Activated T-helper 1 cell treated with Interleukin-2 at 50 U/mL for 16 hours (primary cell): ENCODE measurements around the gene CCDC83.
"Not testable (repeated sequence)": the region's sequence is repeated elsewhere in the genome, so short reads cannot be mapped to it uniquely, and the experiment has no call there.

Experiments
- DNase-seq: peaks from one replicate; pipeline ENCODE4 v3.0.0-alpha.2; 2020; ENCODE audit warnings: low read depth

Gene CCDC83

GRCh38 chr11:85941380-85941973, 86.3 kb downstream of the CCDC83 start:
- no peak for DNase-seq

- no peak for DNase-seq
Observed at GRCh38 chr11:85945296-85945695, 90.1 kb downstream of the CCDC83 start.

DNA sequence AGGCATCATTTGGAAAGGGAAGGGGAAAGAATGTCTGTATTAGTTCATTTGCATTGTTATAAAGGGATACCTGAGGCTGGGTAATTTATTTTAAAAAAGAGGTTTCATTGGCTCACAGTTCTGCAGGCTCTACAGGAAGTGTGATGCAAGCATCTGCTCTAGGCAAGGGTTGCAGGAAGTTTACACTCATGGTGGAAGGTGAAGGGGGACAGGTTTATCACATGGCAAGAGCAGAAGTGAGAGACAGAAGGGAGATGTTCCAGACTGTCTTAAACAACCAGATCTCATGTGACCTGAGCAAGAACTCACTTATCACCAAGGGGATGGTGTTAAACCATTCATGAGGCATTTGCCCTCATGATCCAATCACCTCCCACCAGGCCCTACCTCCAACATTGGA, 90.6 kb downstream of the CCDC83 start:
- DNase-seq, result no peak

- no peak for DNase-seq
Observed at GRCh38 chr11:85946221-85946620, 91.0 kb downstream of the CCDC83 start.

DNA sequence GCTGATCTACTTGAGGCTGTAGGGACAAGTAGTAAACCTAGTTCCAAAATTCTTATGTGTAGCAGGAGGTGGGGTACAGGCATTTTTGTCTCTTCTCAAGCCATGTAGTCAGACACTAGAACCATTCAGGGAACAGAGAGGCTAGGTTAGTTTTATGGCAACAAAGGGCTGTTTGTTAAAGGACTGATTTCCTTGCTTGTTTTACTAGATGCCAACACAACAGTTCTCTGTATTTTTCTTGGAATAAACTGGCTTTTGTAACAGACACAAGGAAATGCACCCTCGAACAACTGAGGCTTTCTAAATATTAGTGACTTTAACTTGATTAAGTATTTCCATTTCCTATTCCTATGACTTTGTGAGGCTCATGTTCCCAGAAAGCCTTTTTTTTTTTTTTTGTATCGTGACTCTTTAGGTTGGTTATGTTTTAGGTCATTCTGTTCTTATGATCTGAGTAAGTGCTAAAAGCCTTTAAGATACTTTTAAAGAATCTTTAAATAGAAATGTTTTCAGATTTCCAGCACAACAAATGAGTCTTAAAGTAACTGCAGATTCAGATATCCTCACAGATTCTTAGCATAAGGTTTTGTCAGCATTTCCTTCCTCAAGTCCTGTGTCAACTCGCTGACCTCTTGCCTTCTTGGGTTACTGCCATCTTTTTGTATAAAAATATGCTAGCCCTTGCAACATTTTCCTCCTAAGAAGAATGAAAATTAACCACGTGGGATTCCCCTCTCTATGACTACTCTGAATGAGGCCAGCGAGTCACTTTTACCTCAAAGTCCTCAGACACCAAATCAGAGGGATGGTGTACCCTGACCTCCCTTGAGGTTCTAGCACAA, 92.5 kb downstream of the CCDC83 start:
- no peak for DNase-seq

DNA sequence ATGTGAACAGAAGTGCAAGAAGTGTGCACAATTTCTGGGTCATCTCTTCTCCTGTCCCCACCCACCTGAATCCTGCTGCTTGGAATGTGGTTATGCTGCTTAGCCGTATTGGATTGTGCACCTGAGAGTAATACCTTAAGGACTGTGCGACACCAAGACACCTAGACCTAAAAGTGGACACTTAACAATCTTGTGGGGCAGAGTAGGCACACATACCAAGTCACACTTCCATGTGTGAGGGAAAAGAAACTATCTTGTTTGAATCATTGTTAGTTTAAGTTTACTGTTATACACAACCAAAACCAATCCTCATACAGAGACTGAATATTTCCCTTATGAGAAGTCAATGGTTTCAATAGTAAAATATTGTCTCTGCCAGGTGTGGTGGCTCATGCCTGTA, 93.7 kb downstream of the CCDC83 start:
- DNase-seq, result no peak

GRCh38 chr11:85949798-85950197, 94.6 kb downstream of the CCDC83 start:
- DNase-seq, result no peak

- DNase-seq, result no peak
Observed at GRCh38 chr11:85950317-85951048, 95.3 kb downstream of the CCDC83 start.

GRCh38 chr11:85951049-85951405, 95.8 kb downstream of the CCDC83 start:
- no peak for DNase-seq

GRCh38 chr11:85951428-85952107, 96.4 kb downstream of the CCDC83 start:
- DNase-seq, result no peak

DNA sequence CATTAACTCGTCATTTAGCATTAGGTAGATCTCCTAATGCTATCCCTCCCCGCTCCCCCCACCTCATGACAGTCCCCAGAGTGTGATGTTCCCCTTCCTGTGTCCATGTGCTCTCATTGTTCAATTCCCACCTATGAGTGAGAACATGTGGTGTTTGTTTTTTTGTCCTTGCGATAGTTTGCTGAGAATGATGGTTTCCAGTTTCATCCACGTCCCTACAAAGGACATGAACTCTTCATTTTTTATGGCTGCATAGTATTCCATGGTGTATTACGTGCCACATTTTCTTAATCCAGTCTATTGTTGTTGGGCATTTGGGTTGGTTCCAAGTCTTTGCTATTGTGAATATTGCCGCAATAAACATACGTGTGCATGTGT, 96.9 kb downstream of the CCDC83 start:
- not testable (repeated sequence) for DNase-seq

- DNase-seq, result no peak
Observed at GRCh38 chr11:85953491-85954143, 98.4 kb downstream of the CCDC83 start.

DNA sequence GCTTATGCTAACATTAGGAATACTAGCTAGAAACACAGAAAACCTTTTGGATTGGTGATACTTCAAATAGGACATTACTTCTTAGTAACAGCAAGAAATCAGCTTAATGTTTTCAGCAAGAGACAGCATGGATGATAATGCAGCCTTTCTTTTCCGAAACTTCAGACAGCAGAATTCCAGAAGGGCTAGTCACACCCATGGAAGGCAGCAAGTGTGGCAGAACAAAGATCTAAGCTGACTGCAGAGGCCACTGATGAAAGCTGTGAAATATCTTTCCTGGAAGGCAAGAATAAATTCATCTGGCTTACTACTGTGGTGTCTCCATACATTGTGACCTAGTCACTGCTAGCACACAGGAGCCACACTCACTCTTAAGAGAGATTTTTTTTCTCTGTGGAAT, 100.3 kb downstream of the CCDC83 start:
- no peak for DNase-seq

DNA sequence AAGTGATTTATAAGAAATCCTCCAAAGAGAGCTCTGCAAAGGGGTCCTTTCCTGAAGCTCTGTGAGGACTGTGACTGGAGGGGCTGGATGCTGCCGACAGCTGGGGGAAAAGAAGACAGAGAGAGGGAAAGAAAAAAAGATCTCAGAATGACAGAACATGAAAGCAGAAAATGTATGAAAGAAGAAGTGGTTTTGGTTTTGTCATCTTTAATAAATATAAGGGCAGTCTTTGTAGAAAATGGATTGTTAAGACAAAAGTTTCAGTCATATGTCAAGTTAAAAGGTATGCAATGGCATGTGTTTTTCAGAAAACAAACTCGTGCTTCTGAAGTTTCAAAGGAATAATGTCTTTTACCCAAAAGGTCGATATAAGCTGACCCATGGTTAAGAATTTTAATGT, 105.5 kb downstream of the CCDC83 start:
- DNase-seq, result no peak

- no peak for DNase-seq
Observed at GRCh38 chr11:85961130-85961529, 105.9 kb downstream of the CCDC83 start.

DNA sequence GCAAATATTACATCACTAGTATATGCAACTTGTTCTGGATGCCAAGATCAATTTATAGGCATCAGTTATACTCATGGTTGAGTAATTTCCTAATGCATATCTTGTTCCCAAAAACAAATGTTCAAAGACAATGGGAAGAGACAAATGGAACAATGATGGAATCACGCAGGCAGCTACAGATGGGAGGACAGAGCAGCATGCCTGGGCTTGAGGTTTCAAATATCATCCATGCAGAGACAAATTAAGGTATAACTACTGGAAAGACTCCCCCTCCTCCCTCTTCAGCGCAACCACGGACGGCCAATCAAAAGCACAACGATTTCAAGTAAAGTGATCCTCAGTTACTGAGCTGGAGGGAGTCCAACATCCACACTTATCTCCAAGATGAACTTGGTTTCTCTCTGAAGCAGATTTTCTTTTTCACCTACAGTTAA, 106.8 kb downstream of the CCDC83 start:
- DNase-seq, result no peak

- DNase-seq, result no peak
Observed at GRCh38 chr11:85965202-85965601, 110.0 kb downstream of the CCDC83 start.

DNA sequence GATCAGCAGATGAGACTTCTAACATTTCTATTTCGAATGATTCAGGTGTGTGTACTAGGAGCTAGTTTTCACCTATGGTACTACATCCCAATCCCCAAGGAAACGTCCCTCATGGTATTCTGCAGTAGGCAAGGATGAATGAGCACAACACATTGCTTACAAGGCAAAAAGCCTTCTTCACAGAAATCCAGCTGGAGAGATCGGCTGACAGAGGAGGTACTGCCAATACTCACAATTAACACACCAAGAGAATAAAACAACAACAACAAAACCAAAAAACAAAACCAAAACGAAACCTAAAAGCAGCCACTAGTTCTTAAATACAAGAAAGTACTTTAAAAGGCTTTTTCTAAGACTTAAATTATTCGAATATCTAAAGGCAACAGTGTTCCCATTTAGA, 112.3 kb downstream of the CCDC83 start:
- DNase-seq, result no peak
